Measurements from ENCODE around the gene RPL13A.

- no peak for TF ChIP-seq CTCF (IDR thresholded peaks at IDR 0.05)
- no peak for TF ChIP-seq FOSL2 (IDR thresholded peaks at IDR 0.05; ENCODE audit: borderline replicate concordance, low read depth)
- no peak for TF ChIP-seq POLR2AphosphoS5 (IDR thresholded peaks at IDR 0.05; ENCODE audit: low read depth, low read length)
- TF ChIP-seq FOXJ3 (CRISPR knock-in tag; IDR thresholded peaks at IDR 0.05): no peak
- no peak for TF ChIP-seq TEAD4 (IDR thresholded peaks at IDR 0.05; ENCODE audit: borderline replicate concordance, insufficient read depth)
- no peak for TF ChIP-seq EP300 (IDR thresholded peaks at IDR 0.05; ENCODE audit: borderline replicate concordance in 1 of 2, low read depth in 1 of 2, low read length in 1 of 2)
- no peak for TF ChIP-seq SIN3A (IDR thresholded peaks at IDR 0.05; ENCODE audit: borderline replicate concordance, low read depth, low read length)
- TF ChIP-seq FOXM1 (IDR thresholded peaks at IDR 0.05; ENCODE audit: low read depth): no peak
- TF ChIP-seq RFX5 (IDR thresholded peaks at IDR 0.05; ENCODE audit: low read length): no peak
- TF ChIP-seq GABPA (IDR thresholded peaks at IDR 0.05; ENCODE audit: low read depth): peak; percentile 32; the same call in 1 of the 2 replicates
- no peak for TF ChIP-seq MAX (IDR thresholded peaks at IDR 0.05; ENCODE audit: low read depth)
- no peak for TF ChIP-seq CHD2 (IDR thresholded peaks at IDR 0.05; ENCODE audit: low read length, partially characterized antibody)
- TF ChIP-seq ZBTB33 (IDR thresholded peaks at IDR 0.05; ENCODE audit: borderline replicate concordance, low read depth): no peak
These were observed 25.8 kb downstream of the RPL13A start for GRCh38 chr19:49512970-49513745.

Measured in SK-N-SH (cell line).